Stimulated activated CD4-positive, alpha-beta T cell treated with anti-CD3 and anti-CD28 coated beads, TNF-alpha, amount 100 ng/mL, for 4 hours (primary cell): ENCODE results near the gene HSD17B7.

ENCODE experiments used
- DNase-seq, 3 experiments: peaks; one replicate each; pipeline ENCODE4 v3.0.0-alpha.2; 2020; ENCODE audit warnings: low read depth in 3 of 3

Gene HSD17B7

GRCh38 chr1:162857850-162858249 is 67.3 kb downstream of the HSD17B7 start:
- DNase-seq, result no peak

DNA sequence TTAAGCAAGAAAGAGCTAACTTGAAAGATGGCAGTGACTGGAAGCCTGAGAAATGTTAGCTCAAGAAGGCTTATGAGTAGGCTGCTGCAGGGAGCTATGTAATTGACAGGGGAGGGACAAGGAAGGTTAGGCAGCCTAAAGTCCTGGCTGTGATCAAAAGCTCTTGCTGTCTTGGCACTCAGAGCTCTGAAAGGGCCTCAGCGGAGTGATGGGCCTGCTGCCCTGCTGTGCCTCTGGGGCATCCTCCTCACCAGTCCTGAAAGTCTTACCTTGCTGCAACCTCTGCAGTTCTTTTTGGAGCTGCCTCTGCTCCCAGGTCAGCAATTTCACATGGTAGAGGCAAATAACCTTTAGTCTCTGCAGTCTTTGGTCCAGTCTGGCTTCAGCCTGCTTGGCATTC is 68.7 kb downstream of the HSD17B7 start:
- no peak for DNase-seq

DNA sequence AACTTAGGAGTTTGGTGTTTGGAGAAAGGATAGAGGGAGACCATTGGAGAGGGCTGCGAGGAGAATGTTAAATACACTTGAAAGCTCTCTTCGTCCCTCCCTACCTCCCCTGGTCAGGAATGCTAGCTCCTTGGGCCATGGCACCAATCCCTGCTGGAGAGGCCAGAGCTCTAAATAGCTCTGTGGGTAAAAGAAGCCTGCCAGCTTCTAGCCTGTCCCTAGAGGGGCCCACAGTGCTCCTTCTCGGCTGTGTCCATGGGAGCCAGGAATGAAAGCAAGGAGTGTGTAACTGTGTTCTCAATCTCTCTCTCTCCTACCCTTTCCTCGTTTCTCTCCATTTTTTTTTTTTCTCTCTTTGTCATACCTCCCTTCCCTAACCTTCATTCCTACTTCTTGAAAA is 70.6 kb downstream of the HSD17B7 start, which contains the start of gene CCDC190:
CCDC190 (minus strand) TSS at position 75 of the 400 bp plus-strand sequence. CDS start 1,529 bp downstream, outside the sequence.
- DNase-seq, result no peak

GRCh38 chr1:162861625-162862024 is 71.1 kb downstream of the HSD17B7 start:
- no peak for DNase-seq
